Esophagus squamous epithelium (tissue), 5 donors: Measurements from ENCODE around the gene UNC5B. TPM values are rescaled to one million over a fixed set of nuclear protein-coding genes. Genes with fewer than 3 reads are reported as not detected.
A peak's percentile ranks its signal among the peaks of the same experiment; 100 is the strongest.

Experiments used
- DNase-seq: peaks from one replicate; lab custom pipeline; 2025; lab: John Stamatoyannopoulos, UW
- H3K27ac ChIP-seq, 4 donors: fragments of 200-600 bp; sonication (generic); one replicate each; pipeline ENCODE4 v1.5.1; 2016 to 2019; ENCODE audit warnings: mild to moderate bottlenecking in 1 of 4
- H3K27me3 ChIP-seq, 4 donors: fragments of 200-600 bp; sonication (generic); 1 replicate in 3 of 4; 2 replicates in 1 of 4; pipeline versions ENCODE4 v1.5.1 to v1.6.0; 2017 to 2021; ENCODE audit warnings: antibody characterized with exemption in 1 of 4
- H3K36me3 ChIP-seq, 3 donors: fragments of 200-600 bp; sonication (generic); one replicate each; pipeline ENCODE4 v1.5.1; 2016 to 2019
- H3K4me1 ChIP-seq, 3 donors: fragments of 200-600 bp; sonication (generic); one replicate each; pipeline ENCODE4 v1.5.1; 2017 to 2019
- H3K4me3 ChIP-seq, 4 donors: fragments of 200-600 bp; sonication (generic); 1 replicate in 3 of 4; 2 replicates in 1 of 4; pipeline ENCODE4 v1.5.1; 2016 to 2019; ENCODE audit warnings: mild to moderate bottlenecking in 2 of 4, moderate library complexity in 1 of 4
- H3K9me3 ChIP-seq, 3 donors: fragments of 200-600 bp; sonication (generic); one replicate each; pipeline ENCODE4 v1.5.1; 2016 to 2019
- POLR2A ChIP-seq, 4 donors: fragments of 450-650 bp; IDR thresholded peaks; one replicate each; pipeline ENCODE4 v1.6.1; 2017; ENCODE audit warnings: antibody characterized with exemption in 4 of 4, mild to moderate bottlenecking in 4 of 4, moderate library complexity in 3 of 4
- WGBS, 2 donors: methylation state at CpG; one replicate each; pipeline ENCODE4 v1.1.5; 2018; 5-methylcytosine and 5-hydroxymethylcytosine counted together
- intact Hi-C: fragments of 100-400 bp; cut with DNase I; formaldehyde crosslinking; loops from one replicate; pipeline ENCODE4 v1.15.0; 2022
- total RNA-seq, 4 donors: library from RNA; depleted of rRNA; stranded (reverse); fragments of >200 nt; gene quantifications; one replicate each; pipeline ENCODE4 v1.1.0, GENCODE V29; 2016
- TF ChIP-seq, protein P1 (sequence below), 6 experiments: fragments of 450-650 bp in 4 of 6; fragments of 200-600 bp in 2 of 6; sonication (generic) in 2 of 6; IDR thresholded peaks; one replicate each; pipeline ENCODE4 v1.5.1; 2016 to 2019; ENCODE audit warnings: antibody characterized with exemption in 6 of 6, mild to moderate bottlenecking in 4 of 6, moderate library complexity in 4 of 6
- donor health status: DM: yes; HTN: yes; CAD: no.

Gene UNC5B
- total RNA-seq, 4 donors from 2014 or later, result 18.9 to 48.1 (median 28.4) TPM

DNA sequence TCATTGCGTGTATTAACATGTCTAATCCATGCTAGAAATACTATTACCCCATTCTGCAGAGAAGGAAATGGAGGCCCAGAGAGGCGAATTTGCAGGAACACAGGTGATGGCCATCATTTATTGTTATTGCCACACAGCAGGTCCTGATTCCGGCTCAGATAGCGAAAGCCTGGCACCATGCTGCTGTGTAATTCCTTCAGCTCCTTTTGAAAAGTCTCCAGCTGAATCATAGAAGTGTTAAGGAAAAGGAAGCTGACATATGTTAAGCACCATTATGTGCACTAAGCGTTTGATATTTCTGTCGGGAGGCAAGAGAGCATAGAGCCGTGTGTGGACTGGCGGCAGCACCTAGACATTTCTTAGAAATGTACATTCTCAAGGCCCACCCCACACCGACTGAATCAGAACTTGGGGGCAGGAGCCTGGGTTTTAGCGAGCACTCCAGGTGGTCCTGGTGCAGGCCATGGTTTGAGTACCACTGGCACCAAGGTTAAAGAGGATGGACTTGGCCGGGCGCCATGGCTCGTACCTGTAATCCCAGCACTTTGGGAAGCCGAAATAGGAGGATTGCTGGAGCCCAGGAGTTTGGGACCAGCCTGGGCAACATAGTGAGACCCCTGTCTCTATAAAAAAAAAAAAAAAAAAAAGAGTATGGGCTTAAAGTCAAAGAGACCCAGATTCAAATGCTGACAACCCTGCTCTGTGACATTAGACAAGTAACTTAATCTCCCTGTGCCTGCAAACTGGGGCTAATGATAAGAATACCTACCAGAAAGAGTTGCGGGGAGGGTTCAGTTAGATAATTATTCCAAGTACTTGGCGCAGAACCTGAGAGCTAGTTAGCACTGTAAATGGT lies 52.2 kb downstream of the UNC5B start:
- DNase-seq, result no peak
- Histone ChIP-seq H3K36me3 (no peaks in the 10 kb centered on the region), H3K4me1 (peaks cover 21 to 85% (median 39%) of the 10 kb centered on the region in 3 donors), H3K27me3 (no peaks in the 10 kb centered on the region), H3K4me3 (no peak overlapping the region), H3K9me3 (no peaks in the 10 kb centered on the region), H3K27ac (peak overlapping the region in 1 of 4 donors; percentile 13)
- TF ChIP-seq, protein P1, sequence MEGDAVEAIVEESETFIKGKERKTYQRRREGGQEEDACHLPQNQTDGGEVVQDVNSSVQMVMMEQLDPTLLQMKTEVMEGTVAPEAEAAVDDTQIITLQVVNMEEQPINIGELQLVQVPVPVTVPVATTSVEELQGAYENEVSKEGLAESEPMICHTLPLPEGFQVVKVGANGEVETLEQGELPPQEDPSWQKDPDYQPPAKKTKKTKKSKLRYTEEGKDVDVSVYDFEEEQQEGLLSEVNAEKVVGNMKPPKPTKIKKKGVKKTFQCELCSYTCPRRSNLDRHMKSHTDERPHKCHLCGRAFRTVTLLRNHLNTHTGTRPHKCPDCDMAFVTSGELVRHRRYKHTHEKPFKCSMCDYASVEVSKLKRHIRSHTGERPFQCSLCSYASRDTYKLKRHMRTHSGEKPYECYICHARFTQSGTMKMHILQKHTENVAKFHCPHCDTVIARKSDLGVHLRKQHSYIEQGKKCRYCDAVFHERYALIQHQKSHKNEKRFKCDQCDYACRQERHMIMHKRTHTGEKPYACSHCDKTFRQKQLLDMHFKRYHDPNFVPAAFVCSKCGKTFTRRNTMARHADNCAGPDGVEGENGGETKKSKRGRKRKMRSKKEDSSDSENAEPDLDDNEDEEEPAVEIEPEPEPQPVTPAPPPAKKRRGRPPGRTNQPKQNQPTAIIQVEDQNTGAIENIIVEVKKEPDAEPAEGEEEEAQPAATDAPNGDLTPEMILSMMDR (IDR thresholded peaks at IDR 0.05), result no peak
- no peak for TF ChIP-seq POLR2A (IDR thresholded peaks at IDR 0.05)
- 66 to 68% methylated on average over 12 to 16 of the region's 16 CpGs for WGBS, 2 donors
- intact Hi-C loops, result no loop called here

DNA sequence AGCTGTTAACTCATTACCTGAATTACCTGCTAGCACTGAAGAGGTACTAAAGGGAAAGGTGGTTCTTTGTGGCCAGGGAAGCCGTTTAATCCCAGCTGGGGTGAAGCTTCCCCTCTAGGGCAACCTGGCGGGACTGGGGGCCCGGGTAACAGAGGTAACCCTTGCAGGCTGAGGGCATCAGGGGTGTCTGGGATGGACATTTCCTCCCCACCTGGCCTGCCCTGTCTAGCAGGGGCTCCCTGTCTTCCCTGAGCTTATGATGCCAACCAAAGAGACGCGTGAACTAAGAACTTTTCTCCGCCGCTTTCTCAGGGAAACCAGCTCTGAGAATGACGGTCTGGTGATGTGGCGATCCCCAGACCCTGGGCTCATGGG lies 52.8 kb downstream of the UNC5B start:
- TF ChIP-seq POLR2A (IDR thresholded peaks at IDR 0.05), result no peak
- TF ChIP-seq, protein P1 (IDR thresholded peaks at IDR 0.05), result no peak
- 83 to 97% methylated on average over 7 to 9 of the region's 9 CpGs for WGBS, 2 donors
- Histone ChIP-seq H3K27ac (no peak overlapping the region), H3K4me1 (peaks cover 17 to 85% (median 37%) of the 10 kb centered on the region in 3 donors), H3K4me3 (no peak overlapping the region), H3K9me3 (no peaks in the 10 kb centered on the region), H3K36me3 (no peaks in the 10 kb centered on the region), H3K27me3 (no peaks in the 10 kb centered on the region)
- intact Hi-C loops, result no loop called here
- no peak for DNase-seq

DNA sequence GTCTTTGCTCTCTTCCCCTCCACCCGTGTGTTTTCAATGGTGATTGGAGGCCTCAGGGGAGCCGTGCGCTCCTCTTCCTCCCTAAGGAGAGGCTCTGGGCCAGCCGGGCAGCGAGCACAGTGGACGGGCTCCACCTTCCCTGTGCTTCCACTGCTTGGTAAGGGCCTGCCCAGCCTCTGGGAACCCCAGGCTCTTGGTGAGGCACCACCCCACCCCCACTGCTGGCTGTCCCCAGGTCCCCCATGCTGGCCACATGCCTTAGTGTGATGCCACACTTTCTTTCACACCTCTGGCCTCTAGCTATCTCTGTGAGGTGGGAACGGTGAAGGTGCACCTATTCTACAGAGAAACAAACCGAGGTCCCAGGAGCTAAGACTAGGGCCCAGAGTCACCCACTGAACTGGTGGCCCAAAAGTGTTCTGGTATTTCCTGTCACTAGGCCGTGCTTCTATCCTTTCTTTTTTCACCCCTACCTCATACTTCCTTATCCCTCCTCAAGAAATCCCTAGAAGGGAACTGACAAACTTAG lies 53.3 kb downstream of the UNC5B start:
- intact Hi-C loops, result no loop called here
- WGBS, 2 donors, result 79 to 84% methylated on average over 4 to 6 of the region's 9 CpGs
- H3K4me3 ChIP-seq, result no peak overlapping the region
- H3K27me3 ChIP-seq, result no peaks in the 10 kb centered on the region
- no peak for TF ChIP-seq POLR2A (IDR thresholded peaks at IDR 0.05)
- TF ChIP-seq, protein P1 (IDR thresholded peaks at IDR 0.05), result no peak
- no peaks in the 10 kb centered on the region for H3K9me3 ChIP-seq
- DNase-seq, result no peak
- H3K27ac ChIP-seq, result no peak overlapping the region
- peaks cover 14 to 85% (median 35%) of the 10 kb centered on the region in 3 donors for H3K4me1 ChIP-seq
- no peaks in the 10 kb centered on the region for H3K36me3 ChIP-seq

DNA sequence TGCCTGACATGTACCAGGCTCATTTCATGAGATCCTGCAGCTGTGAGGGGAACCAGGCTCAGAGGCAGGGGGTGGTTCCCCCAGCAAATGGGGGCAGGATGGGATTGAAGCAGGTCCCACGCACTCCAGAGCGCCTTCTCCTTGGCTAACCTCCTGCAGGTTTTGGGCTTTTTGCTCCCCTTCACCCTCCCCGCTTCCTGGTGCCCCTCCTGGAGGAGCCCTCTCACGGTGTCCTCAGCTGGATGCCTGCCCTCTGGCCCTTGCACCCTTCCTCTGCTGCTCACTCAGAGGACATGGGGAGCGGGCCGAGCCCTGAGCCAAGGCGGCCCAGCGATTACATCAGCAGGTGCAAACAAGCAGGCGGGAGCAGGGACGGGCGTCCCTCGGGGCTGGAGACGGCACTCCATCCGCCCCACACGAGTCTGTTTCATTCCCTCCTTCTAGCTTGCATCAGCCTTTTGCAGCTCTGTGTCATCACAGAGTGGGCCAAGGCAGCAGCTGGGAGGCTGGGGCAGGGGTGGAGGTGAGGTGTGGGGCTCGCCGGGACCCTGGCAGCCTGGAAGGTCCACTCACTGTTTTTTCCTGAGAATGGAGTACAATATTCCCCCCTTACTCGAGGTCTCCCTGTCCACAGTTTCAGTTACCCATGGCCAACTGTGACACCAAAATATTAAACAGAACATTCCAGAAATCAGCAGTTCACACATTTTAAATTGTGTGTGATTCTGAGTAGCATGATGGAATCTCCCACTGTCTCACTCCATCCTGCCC lies 54.0 kb downstream of the UNC5B start:
- Histone ChIP-seq H3K9me3 (no peaks in the 10 kb centered on the region), H3K36me3 (no peaks in the 10 kb centered on the region), H3K4me3 (no peak overlapping the region), H3K27me3 (no peaks in the 10 kb centered on the region), H3K4me1 (peaks cover 11 to 84% (median 31%) of the 10 kb centered on the region in 3 donors), H3K27ac (no peak overlapping the region)
- WGBS, 2 donors, result 68 to 88% methylated on average over 4 to 8 of the region's 18 CpGs
- intact Hi-C loops, result no loop called here
- TF ChIP-seq, protein P1 (IDR thresholded peaks at IDR 0.05), result no peak
- no peak for TF ChIP-seq POLR2A (IDR thresholded peaks at IDR 0.05)
- no peak for DNase-seq
